Hematopoietic multipotent progenitor cell (in vitro differentiated cells): ENCODE measurements around the gene RASL10A. TPM values are rescaled to one million over a fixed set of nuclear protein-coding genes. Genes with fewer than 3 reads are reported as not detected.
A peak's percentile ranks its signal among the peaks of the same experiment; 100 is the strongest.

Experiments used
- DNase-seq, 3 donors: peaks; one replicate each; pipeline ENCODE4 v3.0.0-alpha.2; 2011 to 2015; ENCODE audit warnings: low read depth in 2 of 3, low spot score in 2 of 3
- small RNA-seq: library from RNA; depleted of rRNA; stranded (forward); fragments of <200 nt; gene quantifications from one replicate; pipeline ENCODE3, GENCODE V24; 2012
- total RNA-seq: library from RNA; depleted of rRNA; stranded (reverse); fragments of >200 nt; gene quantifications from one replicate; pipeline ENCODE4 v1.2.3, GENCODE V29; 2012

RASL10A gene
- total RNA-seq, 1 donor: 3.8 TPM

DNA sequence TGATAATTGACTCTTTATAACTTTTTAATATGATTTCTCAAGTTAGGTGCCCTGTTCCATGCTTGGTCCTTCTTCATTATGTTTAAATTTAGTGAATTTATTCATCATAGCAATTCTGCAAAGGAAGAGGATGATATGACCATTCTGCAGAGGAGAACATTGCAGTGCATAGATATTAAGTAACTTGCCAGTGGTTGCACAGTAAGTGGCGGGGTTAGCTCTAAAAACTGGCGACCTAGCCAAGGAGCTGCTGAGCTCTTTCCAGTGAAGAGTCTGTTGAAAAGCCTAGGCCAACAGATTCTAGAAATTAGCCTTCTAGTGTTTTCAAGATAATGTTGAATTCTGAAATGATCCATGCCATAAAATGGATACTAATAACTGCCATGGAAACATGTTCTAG is 42.9 kb downstream of the RASL10A start:
- no peak for DNase-seq

GRCh38 chr22:29270475-29271271 is 44.8 kb downstream of the RASL10A start:
- peak in 2 of 3 donors; percentile 24 to 54 for DNase-seq

GRCh38 chr22:29269731-29270474 is 45.6 kb downstream of the RASL10A start:
- no peak for DNase-seq

- no peak for DNase-seq
These were observed 46.3 kb downstream of the RASL10A start for GRCh38 chr22:29269230-29269604.

- DNase-seq: peak in 2 of 3 donors; percentile 49 to 55
These were observed 46.8 kb downstream of the RASL10A start for GRCh38 chr22:29268511-29269229.

GRCh38 chr22:29267858-29268510 is 47.5 kb downstream of the RASL10A start, which contains the start of the genes EWSR1 and RHBDD3:
Gene EWSR1, plus strand, starts transcription at chr22:29268268. Its CDS starts 69 bp downstream, at chr22:29268337.
Gene RHBDD3, minus strand, starts transcription at chr22:29267981. Its CDS starts 2,355 bp downstream, at chr22:29265626.
- DNase-seq: peak; percentile 98 to 99 (median 98)

- no peak for DNase-seq
These were observed 48.0 kb downstream of the RASL10A start for GRCh38 chr22:29267462-29267857.

DNA sequence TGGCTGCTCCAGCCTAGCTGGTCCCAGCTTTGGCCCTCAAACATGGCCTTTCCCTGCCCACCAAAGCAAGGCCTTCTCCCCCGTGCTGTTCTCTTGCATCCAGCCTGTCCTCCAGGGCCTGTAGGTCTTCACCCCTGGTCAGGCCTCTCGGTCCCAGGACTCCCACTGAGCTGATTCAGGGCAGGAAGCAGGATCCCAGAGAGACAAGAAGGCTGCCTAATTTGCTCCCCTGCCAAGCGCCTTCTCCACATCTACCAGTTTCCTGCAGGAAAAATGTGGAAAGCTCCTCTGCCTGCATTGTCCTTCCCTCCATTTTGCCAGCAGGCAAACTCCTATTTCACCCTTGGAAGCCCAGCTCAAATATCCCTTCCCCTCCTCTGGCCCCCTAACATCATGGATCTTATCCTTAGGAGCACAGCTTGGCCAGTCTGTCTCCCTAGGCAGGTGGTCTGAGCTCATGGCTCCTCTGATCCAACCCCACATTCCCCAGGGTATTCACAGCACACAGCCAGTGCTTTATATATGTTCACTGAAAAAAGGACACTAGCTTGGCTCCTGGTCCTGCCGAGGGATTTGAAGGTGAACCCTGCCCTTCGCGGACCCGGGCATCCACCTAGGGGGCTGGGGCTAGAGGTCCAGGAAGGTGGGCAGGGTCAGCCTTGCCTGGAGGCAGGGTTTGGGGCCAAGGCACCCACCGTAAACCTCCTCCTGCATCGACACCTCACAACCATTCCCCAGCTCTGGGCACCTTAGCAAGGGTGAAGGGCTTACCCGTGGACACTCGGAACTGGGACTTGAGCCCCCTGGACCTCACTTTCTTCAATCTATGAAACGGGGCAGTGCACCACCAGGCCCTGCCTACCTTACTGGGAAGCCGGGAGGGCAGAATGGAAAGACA is 48.7 kb downstream of the RASL10A start:
- no peak for DNase-seq

GRCh38 chr22:29265929-29266328 is 49.6 kb downstream of the RASL10A start:
- no peak for DNase-seq

DNA sequence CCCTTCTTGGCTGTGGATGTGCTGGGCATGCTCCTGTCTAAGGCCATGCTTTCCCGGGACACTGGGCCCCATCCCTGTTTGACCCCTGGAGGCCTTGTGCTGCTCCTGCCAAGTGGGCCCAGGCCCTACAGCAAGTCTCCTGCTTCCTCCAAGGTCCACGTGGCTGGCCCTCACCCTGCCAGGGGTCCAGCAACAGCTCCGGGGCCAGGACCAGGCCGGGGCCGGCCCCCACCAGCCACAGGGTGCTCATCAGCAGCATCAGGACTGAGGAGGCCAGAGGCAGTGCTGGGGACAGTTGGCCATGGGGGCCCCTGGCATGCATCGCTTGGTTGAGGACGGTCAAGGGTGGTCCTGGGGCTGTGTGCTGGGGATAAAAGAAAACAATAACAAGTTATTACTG is 50.2 kb downstream of the RASL10A start:
- no peak for DNase-seq

GRCh38 chr22:29263791-29264276 is 51.7 kb downstream of the RASL10A start:
- DNase-seq: no peak

Small RNA genes within 50 kb of the gene (small RNA-seq; reads per million reads assigned to genes)
- not detected for gene MIR3653

Other genes with a start within 250 kb of the RASL10A start
- gene KREMEN1, start 242.7 kb downstream of the RASL10A start, total RNA-seq: 0.54 TPM
- gene EMID1, start 109.8 kb downstream of the RASL10A start, total RNA-seq: 161 TPM
- gene RHBDD3, start 47.7 kb downstream of the RASL10A start, total RNA-seq: 26.1 TPM
- gene EWSR1, start 47.4 kb downstream of the RASL10A start, total RNA-seq: 592 TPM
- gene GAS2L1, start 9.0 kb downstream of the RASL10A start, total RNA-seq: 9.7 TPM
- 215 TPM for gene AP1B1, start 72.9 kb upstream of the RASL10A start, total RNA-seq
- gene RFPL1, start 122.9 kb upstream of the RASL10A start, total RNA-seq: not detected
- gene NEFH, start 164.5 kb upstream of the RASL10A start, total RNA-seq: 1.1 TPM
- gene THOC5, start 238.1 kb upstream of the RASL10A start, total RNA-seq: 50.9 TPM